ENCODE results near the gene C1QC. TPM values are rescaled to one million over a fixed set of nuclear protein-coding genes. Genes with fewer than 3 reads are reported as not detected.
"Not testable (repeated sequence)": the region's sequence is repeated elsewhere in the genome, so short reads cannot be mapped to it uniquely, and the experiment has no call there.

C1QC gene
- total RNA-seq, 2 donors from 2014 or later, result 124 to 414 TPM

DNA sequence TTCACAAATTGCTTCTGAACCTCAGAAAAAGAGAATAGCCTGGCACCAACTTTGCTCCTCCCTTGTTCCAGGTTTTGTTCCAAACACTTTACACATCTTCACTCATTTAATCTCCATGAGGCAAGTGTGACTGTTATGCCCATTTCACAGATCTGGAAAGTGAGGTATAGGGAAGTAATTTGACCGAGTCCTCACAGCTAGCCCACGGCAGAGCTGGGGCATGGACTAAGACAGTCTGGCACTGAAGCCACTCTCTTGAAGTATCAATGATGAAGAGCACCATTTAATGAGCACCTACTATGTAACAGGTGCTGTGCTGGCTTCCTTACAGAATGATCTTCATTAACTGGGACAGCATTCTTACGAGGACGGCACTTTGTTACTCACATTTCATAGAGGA is 28.6 kb downstream of the C1QC start:
- intact Hi-C loops (cut with DNase I), result no loop called here

DNA sequence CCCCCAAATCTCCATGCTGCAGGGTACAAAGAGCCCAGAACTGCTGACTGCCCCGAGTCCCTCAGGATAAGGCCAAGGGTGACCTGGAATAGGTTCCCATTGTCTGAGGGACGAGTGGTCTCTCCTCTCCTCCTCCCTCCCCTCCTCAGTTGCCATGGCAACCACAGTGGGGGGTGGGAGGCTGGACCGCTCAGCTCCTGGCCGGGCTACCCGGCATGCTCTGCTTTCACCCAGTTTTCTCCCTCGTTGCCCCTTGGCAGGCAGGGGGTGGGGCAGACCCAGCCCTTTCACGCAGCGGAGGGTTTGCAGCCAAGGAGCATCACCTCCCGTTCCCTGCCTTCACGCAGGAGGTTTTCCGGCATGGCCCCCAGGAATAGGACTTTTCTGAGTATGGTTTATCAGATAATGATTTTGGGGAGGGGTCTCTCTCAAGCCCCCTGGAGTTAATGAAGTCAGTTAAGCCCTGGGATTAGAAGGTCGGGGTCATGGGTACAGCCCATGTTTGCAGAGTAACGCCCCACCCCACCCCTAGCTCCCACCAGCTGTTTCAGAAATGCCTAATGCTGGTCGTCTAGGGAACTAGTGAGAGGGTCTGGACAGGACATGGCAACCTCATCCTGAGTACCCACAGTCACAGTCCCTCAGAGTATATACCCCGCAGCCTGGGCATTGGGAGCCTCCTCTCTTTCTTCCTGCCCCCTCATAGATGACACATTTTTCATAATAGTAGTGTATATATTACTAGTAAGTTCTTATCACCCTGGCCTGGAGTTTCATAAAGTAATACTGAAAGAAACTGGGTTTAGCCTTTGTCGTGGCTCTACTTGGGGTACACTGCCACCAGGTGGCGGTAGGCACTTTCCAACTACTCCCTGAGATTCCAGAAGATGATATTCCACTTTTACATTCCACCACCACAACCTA is 30.3 kb downstream of the C1QC start:
- peak; percentile 89 for DNase-seq (ENCODE audit: low spot score)
- intact Hi-C loops (cut with DNase I), result no loop called here

More for the DNA sequence above, 28.6 kb downstream of the C1QC start:
- DNase-seq (ENCODE audit: low spot score), result no peak

DNA sequence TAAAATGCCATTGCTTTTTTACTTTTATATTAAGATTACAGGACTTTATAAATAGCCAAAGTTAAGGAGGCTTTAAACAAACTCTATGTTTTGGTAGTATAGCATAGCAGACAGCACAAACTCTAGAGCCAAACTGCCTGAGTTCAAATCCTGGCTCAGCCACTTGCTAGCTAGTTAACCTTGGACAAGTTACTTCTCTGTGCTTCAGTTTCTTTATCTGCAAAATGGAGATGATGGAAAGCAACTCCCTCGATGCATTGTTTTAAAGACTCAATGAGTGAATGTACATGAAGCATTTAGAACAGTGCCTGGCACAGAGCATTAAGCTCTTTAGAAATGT is 30.9 kb downstream of the C1QC start:
- intact Hi-C loops (cut with DNase I), result no loop called here
- DNase-seq (ENCODE audit: low spot score), result no peak

DNA sequence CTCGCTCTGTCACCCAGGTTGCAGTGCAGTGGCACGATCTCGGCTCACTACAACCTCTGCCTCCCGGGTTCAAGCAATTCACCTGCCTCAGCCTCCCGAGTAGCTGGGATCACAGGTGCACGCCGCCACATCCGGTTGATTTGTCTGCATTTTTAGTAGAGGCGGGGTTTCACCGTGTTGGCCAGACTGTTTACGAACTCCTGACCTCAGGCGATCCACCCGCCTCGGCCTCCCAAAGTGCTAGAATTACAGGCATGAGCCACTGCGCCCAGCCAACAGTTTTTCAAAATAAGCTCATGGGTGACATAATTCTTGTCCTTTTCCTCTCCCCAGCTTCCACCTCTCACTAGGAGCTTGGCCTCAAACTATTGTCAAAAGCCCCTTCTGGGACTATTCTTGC is 32.7 kb downstream of the C1QC start:
- intact Hi-C loops (cut with DNase I); DNase-seq (ENCODE audit: low spot score): not testable (repeated sequence)

DNA sequence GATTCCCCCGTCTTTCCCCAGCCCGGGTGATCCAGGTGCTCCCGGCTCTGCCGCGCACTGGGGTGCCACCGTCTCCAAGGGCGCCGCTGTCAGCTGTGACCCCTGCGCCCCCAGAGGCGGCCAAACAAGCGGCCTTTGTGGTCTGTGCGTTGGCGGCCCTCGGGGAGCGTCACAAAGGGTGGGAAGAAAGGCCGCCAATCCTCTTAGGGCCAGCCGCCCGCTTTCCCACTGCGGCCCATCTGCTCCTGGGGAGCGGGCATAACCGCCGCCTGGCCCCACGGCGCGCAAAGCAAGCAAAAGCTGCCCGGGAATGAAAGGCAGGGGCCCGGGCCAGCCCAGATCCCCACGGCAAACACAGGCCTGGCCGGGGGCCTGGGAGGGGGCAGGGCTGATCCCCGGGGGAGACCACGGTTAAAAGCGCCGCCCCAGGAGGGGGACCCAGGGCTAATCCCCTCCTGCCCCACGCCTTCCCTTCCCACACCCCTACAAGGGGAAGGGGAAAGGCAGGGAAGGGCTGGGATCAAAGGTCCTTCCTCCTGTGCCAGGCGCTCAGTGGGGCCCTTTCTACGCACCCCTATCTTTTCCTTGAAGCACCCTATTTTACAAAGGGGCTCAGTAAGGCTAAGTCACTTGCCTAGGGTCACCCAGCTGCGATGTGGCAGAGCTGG is 33.6 kb downstream of the C1QC start:
- intact Hi-C loops (cut with DNase I), result no loop called here
- DNase-seq (ENCODE audit: low spot score), result no peak

DNA sequence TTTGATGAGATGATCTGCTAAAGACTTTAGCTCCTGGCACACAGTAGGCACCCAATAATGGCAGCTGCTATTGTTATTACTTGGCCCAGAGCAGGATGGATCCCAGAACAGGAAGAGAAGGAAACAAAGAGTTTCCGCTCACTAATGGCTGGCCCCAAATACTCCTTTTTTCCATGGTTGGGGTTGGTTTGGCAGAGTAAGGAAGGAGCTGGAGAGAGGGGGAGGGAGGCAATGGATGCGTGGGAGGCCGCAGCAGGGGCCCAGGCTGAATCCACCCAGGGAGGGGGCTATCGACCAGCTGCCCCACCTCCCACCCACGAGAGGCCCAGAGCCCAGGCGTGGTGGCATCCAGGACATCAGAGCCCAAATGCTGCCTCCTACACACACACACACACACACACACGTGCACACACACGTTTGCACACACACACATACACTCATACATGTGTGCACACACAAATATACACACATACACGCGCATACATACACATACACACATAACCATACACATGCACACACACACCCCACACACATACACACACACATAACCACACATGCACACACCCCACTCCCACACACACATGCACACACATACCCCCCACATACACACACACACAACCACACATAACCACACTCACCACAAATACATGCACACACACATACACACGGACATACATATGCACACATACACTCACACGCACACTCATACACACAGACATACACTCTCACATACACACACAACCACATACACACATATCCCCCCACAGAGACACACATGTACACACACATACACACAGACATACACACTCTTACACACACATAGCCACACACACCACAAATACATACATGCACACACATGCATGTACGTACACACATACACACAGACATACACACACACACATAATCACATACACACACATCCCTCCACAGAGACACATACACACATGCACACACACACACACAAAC is 34.8 kb downstream of the C1QC start:
- no peak for DNase-seq (ENCODE audit: low spot score)
- intact Hi-C loops (cut with DNase I), result no loop called here

DNA sequence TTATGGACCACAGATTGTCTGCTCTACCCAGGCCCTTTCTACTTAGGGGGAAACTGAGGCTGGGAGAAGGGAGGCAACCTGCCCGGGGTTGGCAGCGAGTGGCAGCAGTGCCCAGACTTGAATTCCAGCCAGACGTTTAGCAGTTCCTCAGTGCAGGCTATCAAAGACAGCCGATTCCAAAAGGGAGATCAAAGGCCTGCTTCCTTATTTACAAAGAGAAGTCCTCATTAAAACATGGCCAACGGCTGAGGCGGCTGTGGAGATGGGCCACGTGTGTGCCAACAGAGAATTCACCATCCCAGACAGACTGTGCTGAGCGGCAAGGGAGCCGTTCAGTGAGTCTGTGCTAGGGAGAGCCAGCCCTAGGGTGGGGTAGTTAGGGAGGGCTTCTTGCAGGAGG is 37.3 kb downstream of the C1QC start:
- intact Hi-C loops (cut with DNase I), result no loop called here
- DNase-seq (ENCODE audit: low spot score), result no peak

DNA sequence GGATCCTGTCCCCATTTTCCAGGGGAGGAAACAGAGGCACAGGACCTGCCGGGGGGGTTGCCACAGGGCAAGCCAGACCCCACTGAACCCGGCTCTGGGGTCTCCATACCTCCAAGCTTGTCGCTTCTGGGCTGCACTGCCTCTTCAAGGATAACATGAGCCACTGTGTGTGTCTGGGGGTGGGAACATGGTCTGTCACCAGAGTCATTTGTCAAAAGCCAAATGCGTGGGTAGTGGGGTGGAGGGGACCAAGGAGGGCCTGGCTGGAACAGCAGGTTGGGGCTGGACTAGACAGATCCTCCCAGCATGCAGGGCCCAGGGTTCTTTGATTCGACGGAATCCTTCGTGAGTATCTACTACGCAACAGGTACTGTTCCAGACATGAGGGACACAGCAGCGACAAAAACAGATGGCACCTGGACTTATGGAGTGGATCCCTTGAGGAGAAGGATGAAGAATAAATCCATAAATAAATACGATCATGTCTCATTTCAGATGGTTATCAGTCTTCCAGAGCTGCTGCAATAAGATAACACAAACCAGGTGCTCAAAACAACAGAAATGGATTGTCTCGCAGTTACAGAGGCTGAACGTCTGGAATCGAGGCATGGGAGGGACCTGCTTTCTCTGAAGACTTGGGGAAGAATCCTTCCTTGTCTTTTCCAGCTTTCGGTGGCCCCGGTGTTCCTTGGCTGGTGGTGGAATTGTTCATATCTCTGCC is 38.3 kb downstream of the C1QC start:
- intact Hi-C loops (cut with DNase I), result no loop called here
- no peak for DNase-seq (ENCODE audit: low spot score)

DNA sequence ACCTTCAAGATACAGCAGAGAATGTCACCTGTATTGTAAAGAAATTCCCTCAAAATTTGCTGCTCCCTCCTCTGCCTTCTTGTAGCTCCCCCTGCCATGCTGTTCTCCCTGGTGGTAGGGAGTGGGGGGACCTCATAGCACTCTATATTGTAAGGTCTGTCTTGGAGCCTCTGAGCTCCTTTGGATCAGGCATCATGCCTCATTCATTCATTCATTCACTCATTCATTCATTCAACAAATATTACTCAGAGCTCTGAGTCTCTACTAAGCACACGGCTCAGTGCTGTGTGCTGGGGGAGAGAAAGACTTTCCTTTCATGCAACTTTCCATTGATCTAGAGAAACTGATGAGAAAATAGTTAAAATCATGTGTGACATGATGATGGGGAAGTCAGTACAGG is 40.1 kb downstream of the C1QC start:
- intact Hi-C loops (cut with DNase I), result no loop called here
- DNase-seq (ENCODE audit: low spot score), result no peak

DNA sequence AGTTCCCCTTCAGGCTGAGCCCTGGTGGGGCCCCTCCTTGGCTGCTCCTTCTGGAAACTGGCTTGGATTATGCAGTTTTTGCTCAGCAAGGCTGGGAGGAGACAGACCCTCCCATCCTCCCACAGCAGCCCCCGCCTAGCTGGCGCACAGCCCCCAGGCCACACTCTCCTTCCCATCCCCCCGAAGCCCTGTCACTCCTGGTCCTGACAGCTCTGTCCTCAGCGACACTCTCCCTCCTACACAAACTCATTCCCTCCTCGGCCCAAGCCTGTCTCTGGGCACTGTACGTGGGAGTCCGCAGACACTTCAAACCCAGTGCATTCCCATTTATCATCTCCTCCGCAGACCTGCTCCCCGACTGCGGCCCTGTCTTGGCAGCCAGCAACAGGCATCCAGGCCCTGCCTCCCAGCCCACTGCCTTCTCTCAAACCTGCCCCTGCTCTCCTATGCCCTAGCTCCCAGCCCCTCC is 42.2 kb downstream of the C1QC start:
- intact Hi-C loops (cut with DNase I), result no loop called here
- no peak for DNase-seq (ENCODE audit: low spot score)

DNA sequence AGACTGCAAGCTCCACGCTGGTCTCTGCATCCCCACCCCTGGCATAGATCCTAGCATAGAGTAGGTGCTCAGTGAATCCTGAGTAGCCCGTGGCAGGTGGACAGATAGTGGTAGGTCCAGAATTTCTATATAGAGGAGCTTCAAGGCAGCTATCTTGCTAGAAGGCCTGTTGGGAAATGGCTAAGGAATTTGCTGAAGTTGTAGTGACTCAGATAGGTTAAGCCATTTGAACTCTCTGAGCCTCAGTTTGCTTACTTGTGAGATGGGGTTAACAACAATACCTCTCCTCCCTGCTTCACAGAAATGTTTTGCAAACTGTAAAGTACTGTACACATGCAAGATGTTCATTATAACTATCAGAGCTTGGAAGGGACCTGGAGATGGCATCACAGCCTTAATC is 43.8 kb downstream of the C1QC start:
- no peak for DNase-seq (ENCODE audit: low spot score)

DNA sequence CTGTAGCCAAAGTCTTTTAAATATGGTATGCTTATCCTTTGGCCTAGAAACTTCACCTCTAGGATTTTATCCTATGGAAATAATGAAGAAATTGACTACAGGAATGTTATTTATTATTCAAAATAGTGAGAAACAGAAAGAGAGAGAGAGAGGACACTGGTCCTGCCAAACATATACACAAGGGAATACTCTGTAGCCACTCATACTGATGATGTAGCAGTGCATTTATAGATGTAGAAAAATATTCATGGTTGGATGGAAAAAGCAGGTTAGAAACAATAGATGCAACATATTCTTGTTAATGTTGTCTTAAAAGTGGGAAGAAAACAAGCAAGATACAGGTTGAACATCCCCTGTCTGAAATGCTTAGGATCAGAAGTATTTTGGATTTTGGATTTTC is 45.0 kb downstream of the C1QC start:
- no peak for DNase-seq (ENCODE audit: low spot score)
- intact Hi-C loops (cut with DNase I), result no loop called here

More for the DNA sequence above, 43.8 kb downstream of the C1QC start:
- intact Hi-C loops (cut with DNase I), result no loop called here

DNA sequence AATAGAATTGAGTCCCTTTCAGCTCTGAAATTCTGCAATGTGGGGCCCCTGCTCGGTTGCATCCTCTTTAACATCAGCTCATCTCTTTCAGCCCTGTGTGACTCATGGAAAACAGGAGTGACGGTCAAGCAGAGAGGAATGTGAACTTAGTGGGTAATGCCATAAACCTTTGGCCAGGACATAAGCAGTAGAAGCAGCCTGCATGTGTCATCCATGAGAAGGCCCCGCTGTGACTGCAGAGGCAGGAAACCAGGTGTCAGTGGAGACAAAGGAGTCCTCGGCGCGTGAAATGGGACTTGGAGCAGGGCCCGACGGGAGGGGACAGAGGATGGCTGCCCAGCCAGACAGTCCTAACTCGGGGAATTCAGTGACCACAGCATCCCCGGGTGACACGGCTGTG is 46.1 kb downstream of the C1QC start:
- intact Hi-C loops (cut with DNase I), result no loop called here
- DNase-seq (ENCODE audit: low spot score), result no peak

DNA sequence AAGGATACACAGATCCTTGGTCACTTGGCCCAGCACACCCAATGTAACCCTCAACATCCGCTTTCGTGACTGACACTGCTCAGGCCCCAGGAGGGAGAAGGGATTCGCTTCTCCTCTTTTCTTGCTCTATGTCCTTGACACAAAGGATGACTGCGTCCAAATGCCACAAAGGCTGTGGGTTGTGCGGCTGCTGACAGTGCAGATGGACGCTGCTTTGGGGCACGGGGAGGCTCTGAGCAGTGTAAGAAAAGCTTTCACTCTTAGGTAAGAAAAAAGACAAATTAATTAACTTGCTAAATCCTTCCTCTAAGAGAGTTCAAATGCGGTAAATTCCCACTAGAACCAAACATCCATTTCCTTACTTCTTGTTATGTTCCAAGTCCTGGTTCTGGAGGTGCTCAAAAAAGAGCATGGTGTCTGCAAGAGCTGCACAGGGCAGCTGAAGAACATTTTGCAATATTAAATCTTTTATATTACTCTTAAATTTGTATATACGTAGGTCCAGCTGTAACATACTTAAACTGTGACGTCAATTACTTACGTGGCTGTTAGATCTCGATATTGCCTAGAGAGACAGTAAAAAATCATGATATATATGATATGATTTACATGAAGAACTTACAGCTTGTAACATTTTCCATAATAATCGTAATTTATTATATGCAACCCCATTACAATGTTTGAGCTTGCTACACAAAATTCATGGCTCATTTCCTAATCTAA is 47.8 kb downstream of the C1QC start:
- intact Hi-C loops (cut with DNase I), result no loop called here

DNA sequence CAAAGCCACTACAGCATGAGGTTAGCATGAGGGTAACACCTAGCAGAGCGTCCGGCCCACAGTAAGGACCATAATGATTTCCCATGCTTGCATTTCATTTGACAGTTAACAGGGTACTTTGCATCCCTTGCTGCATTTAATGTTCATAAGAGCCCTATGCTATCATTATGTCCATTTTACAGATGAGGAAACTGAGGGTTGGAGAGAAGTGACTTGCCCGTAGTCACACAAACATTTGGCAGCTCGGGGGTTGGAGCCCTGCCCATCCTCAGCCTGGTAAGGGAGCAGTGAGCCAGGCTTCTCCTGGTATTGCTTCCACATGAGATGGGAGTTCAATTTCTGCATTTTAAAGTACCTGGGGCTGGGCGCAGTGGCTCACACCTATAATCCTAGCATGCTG is 50.7 kb downstream of the C1QC start:
- no peak for DNase-seq (ENCODE audit: low spot score)
- intact Hi-C loops (cut with DNase I), result no loop called here

More for the DNA sequence above, 47.8 kb downstream of the C1QC start:
- no peak for DNase-seq (ENCODE audit: low spot score)

DNA sequence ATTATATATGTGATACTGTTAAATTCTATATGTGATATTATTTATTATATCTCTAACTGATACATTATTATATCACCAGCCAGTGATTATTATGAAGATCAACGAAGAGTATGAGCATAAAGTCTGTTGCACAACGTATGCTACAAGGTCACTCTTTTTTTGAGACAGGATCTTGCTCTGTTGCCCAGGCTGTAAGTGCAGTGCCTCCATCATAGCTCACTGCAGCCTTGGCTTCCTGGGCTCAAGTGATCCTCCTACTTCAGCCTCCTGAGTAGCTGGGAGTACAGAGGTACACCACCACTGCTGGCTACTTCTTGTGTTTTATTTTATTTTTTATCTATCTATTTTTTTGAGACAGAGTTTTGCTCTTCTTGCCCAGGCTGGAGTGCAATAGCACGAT is 53.2 kb downstream of the C1QC start:
- intact Hi-C loops (cut with DNase I), result no loop called here
- no peak for DNase-seq (ENCODE audit: low spot score)

All from posterior vena cava (tissue), 2 donors.